GM19397 (cell line): Measurements from ENCODE around the gene SPEF1.

ENCODE experiments used
- ATAC-seq: cut with Tn5 transposase; IDR thresholded peaks from one replicate; pipeline ENCODE4 v1.9.1; 2021; ENCODE audit warnings: mild to moderate bottlenecking, moderate library complexity; ENCODE audit not compliant: unreplicated experiment

SPEF1 gene

GRCh38 chr20:3767427-3768341 is 13.6 kb downstream of the SPEF1 start, which contains the start of gene ADISSP:
Gene ADISSP, minus strand, starts transcription at chr20:3767753. Its CDS starts 7,653 bp downstream, at chr20:3760100.
- peak; percentile 95 for ATAC-seq

GRCh38 chr20:3767110-3767426 is 14.2 kb downstream of the SPEF1 start:
- no peak for ATAC-seq

- no peak for ATAC-seq
Measured at GRCh38 chr20:3766422-3767109, 14.7 kb downstream of the SPEF1 start.

DNA sequence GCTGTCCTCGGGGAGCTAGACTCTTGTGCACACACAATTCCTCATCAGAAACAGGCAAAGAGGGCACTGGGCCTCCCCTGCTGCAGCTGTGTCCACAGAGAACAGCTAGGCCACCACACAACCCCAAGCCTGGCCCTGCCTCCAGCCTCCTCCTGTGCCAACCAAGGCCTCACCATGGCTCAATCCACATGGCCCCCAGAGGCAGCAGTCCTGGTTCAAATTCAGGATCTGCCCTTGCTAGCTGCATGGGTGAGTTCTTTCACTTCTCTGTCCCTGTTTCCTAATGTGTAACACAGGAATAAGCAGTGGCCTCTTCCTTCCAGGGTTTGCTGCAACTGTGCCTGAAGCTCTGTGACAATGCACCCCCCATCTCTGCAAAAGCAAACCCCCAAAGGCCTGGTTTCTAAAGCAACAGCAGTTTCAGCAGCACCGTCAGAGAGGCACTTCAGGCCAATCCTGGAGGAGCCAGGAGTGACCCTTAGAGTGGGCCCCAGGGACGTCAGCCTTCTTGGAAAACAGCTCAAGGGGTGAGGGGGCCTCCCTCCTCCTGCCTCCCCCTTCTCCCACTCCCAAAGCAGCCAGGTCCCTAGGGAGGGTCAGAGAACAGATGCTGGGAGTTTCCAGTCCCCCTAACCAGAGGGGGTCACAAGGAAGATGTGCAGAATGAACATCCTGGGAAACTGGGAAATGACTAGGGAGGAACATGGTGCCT is 15.9 kb downstream of the SPEF1 start:
- no peak for ATAC-seq

GRCh38 chr20:3764659-3765058 is 16.6 kb downstream of the SPEF1 start:
- ATAC-seq: no peak

- ATAC-seq: no peak
Measured at GRCh38 chr20:3763671-3764601, 17.3 kb downstream of the SPEF1 start.

DNA sequence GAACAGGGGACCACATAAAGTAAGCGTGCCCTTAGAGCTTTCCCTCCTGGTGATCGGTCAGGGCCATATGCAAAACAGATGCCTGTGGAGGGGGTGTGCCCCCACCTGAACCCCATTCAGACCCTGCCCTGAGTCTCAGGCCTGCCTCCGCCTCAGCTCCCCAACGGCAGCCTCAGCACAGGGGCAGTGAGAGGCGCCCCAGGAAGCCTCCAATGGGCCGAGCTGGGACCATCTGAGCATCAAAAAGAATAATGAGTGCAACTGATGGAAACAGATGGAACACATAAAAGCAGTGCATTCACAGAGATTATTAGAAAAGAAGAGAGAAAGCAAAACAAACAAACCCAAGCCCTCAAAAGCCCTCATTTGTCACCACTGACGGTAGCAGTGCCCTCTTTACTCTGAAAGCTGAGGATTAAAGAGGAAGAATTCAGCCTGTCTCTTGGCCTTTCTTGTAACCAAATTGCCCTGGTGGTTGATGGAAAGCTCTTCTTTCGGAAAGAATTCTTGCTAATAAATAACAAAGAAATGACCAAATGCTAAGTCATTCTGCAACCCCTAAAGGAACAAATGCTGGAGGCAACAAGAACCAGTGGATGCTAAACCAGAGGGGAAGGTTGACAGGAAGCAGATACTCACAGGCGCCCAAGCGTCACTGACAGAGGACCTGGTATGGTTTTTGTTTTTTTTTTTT is 20.4 kb downstream of the SPEF1 start:
- ATAC-seq: no peak

GRCh38 chr20:3759884-3760283 is 21.4 kb downstream of the SPEF1 start:
- ATAC-seq: no peak

DNA sequence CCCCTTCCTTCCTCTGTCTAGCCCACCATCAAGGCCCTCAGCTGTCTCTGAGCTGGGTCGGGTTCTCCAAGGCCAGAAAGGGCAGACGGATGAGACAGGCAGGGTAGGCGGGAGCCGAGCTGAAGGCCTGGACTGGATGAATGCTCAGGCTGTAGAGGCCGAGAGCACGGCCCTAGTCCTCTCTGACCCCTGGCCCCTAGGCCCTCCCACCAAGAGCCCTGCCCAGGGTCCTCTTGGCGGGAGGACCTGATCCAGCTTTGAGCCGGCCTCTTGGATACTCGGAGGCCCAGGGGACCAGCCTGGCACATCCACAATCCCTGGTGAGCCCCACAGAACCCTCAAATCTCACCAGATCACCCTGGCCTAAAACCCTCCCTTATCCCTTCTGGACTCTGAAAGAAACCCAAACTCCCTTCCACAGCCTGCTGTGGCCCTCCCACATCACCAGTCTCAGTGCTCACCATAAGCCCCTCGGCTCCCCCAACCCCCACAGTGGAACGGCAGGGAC is 21.9 kb downstream of the SPEF1 start:
- no peak for ATAC-seq

DNA sequence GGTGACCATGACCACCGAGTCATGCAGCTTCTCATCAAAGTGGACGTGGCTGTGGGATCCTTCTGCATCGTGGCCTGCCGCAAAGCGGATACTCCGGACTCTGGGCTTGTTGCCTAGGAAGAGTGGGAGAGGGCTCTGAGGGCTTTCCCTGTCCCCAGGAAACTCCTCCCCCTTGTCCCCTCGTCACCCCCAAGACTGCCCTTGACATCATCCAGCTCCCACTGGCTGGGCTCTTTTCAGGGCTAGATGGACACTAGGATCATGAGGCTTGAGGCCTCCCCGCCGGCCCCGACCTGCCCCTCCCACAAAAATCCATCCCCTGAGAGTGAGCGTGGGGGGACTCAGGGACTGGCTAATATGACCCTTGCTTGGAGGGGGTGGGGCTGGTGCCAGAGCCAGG is 22.7 kb downstream of the SPEF1 start:
- ATAC-seq: no peak

DNA sequence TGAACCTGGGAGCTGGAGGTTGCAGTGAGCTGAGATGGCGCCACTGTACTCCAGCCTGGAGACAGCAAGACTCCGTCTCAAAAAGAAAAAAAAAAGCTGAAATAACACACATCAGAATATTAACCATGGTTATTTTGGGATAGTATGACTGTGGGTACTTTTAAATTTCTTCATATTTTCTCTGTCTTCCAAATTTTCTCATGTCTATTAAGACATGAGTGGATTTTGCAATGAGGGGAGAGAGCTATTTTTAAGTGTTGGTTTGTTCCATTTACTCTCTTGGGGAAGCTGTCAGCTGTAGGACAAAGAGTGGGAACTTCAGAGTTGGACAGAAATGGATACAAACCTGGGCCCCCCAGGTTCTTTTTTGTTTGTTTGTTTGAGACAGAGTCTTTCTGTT is 24.0 kb downstream of the SPEF1 start:
- no peak for ATAC-seq

DNA sequence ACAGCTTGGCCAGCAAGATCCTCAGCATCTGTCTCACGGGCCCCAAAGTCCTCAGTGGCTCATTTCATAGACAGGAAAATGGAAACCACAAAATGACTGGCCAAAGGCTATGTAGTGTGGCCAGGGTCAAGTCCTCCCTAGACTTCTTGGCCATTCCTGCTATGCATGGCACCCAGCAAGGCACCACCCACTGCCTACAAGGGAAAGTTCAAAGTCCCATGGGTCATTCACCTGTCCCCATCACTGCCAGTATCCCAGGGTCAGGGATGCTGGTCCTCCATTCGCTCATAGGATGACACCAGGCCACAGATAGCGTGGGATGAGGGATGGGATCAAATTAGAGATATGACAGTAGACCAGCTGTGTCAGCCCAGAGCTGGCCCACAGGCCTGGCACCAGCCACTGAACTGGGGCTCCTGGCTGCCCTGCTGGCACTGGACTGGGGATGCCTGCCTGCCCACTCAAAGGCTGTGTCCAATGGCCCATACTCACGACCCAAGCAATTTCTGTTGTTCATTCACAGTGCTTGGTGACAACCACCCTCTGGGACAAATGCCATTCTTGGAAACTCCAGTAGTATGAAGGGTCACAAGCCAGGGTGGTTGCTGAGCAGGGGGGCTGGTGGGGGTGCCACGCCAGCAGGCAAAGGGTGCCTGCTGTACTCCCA is 25.3 kb downstream of the SPEF1 start:
- no peak for ATAC-seq

DNA sequence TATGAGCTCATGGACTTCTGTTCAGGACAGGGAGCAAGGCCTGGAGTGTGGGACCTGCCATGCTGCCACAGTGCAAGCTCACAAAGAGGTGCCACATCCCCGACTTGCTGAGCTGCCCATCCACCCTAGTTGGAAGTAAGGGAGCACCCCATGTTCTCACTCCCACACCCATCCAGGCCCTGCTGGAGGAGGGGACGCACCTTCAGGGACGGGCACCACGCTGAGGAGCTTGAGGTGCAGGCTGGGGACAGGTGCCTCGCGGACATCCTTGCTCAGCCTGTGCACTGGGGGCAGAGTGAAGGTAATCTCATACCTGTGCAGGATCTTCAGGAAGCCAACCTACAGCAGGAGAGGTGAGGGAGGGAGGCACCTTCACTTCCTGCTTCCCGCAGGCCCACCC is 26.0 kb downstream of the SPEF1 start:
- no peak for ATAC-seq

DNA sequence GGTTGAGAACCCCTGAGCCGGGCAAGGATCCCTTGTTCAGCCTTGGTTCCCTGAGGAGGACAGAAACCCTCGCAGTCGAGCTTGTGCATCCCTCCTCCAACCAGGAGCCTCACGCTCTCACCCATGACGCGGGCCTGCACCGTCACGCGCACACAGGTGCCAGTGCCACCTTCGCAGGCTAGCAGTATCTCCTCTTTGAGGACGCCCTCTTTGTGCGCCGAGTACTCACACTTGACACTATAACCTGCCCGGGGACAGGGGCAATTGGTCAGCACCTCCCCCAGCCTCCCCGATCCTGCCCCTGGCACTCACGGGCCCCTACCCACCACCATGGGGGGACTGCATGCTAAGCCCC is 27.0 kb downstream of the SPEF1 start:
- no peak for ATAC-seq

DNA sequence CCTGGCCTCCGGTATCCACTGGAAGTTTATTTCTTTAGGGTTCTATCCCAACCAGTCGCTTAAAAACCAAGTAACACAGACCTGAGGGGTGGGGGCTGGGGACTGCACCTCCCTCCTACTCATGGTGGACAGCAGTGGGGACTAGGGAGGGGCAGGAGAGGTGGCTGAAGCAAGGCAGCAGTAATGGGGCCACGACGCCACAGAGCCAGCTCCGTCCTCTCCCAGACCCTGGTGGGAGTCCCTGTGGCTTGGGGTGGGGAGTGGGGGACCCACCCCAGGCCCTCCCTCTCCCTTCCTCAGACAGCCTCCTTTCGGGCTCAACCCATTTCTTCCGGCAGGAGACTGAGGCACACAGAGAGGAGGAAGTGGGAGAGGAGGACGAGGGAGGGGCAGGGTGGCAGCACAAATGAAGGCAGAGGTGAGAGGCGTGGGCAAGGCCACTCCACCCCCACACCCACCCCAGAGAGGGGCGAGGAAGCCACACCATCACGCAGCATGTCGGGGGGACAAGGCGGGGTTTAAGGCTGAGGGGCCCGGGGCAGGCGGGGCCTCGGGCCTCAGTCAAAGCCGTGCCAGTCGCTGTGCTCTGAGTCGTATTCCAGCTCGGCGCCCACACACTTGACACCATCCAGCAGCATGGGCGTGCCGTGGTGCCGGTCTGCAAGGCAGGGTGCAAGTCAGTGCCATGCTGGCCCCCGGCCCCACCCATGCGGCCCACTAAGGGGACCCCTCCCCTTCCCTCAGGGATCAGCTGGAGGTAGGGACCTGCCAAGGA is 27.6 kb downstream of the SPEF1 start:
- ATAC-seq: no peak

DNA sequence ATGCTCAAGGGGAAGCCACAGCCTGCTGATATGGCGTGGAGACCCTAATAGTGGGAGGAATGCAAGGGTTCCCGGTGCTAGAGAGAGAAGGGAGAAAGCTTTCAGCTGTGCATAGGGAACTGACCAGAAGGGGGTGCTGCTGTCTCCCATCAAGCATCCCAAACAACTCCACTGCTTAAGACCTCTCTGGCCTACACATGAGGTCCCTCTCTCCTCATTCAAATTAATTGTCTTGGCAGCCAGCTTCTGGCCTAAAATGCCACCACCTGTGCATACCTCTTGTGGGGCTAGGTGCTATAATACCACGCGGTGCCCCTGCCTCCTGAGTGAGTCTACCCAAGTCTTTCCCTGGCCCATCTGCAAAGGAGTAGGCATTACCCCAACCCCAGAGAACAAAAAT is 28.1 kb downstream of the SPEF1 start:
- no peak for ATAC-seq

DNA sequence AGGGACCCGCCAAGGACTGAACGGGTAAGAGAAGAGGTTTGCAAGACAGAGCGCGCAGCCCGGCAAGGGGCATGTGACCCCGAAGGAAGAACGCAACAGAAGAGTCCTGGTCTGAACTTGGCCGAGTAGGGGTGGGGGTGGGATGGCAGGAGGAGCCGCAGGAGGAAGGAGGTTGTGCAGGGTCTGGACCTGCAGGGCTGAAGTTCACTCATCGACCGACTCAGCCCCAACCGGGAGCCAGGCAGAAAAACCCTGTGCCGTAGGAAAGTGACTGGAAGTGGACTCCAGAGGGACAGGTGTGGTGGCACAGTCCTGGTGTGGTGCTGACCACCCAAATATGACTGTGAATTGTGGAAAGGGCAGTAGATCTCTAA is 28.9 kb downstream of the SPEF1 start:
- no peak for ATAC-seq

DNA sequence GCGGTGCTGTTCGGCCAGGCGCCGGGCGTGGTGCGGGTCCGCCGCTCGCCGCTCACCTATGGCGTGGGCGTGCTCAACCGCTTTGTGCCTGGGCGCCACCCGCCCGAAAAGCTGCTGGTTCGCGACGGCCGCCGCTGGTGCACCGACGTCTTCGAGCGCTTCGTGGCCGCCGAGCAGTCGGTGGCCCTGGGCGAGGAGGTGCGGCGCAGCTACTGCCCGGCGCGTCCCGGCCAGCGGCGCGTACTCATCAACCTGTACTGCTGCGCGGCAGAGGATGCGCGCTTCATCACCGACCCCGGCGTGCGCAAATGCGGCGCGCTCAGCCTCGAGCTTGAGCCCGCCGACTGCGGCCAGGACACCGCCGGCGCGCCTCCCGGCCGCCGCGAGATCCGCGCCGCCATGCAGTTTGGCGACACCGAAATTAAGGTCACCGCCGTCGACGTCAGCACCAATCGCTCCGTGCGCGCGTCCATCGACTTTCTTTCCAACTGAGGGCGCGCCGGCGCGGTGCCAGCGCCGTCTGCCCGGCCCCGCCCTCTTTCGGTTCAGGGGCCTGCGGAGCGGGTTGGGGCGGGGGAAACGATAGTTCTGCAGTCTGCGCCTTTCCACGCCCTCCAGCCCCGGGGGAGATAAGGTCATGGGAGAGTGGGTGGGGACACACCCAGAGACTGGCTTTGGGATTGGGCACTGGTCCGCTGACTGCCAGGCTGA is 29.4 kb downstream of the SPEF1 start:
- no peak for ATAC-seq
